SU-DHL-6 (cell line): Measurements from ENCODE around the gene LEF1.

ENCODE experiments used
- H2AFZ ChIP-seq: fragments of 200-600 bp; sonication (generic); 2 replicates; pipeline ENCODE4 v1.6.1; 2014; ENCODE audit warnings: low read depth, mild to moderate bottlenecking, moderate library complexity, mixed read lengths, antibody characterized with exemption, low read length; ENCODE audit not compliant: severe bottlenecking
- H3F3A ChIP-seq: fragments of 200-600 bp; shearing (Covaris generic); 2 replicates; pipeline ENCODE4 v1.6.0; 2016; ENCODE audit warnings: antibody characterized with exemption, mild to moderate bottlenecking; ENCODE audit not compliant: insufficient read depth
- H3K27ac ChIP-seq: fragments of 200-600 bp; sonication (generic); 2 replicates; pipeline ENCODE4 v1.5.1; 2016; ENCODE audit warnings: low read depth, mild to moderate bottlenecking, low read length, moderate library complexity, mixed read lengths
- H3K27me3 ChIP-seq: fragments of 200-600 bp; sonication (generic), shearing (Covaris generic); 2 replicates; pipeline ENCODE4 v1.6.0; 2014; ENCODE audit warnings: mild to moderate bottlenecking, low read length
- H3K36me3 ChIP-seq: fragments of 200-600 bp; sonication (generic); 2 replicates; pipeline ENCODE4 v1.6.1; 2014; ENCODE audit warnings: mild to moderate bottlenecking, low read length, mixed read lengths
- H3K4me2 ChIP-seq: fragments of 300-600, 200-600 bp; shearing (Covaris generic), sonication (generic); 2 replicates; pipeline ENCODE4 v1.6.0; 2014; ENCODE audit warnings: low read length, low read depth, mild to moderate bottlenecking; ENCODE audit not compliant: poor library complexity, severe bottlenecking
- H3K4me3 ChIP-seq: fragments of 200-600 bp; sonication (generic); 2 replicates; pipeline ENCODE4 v1.5.1; 2014; ENCODE audit warnings: antibody characterized with exemption, low read length, mild to moderate bottlenecking, mixed read lengths; ENCODE audit not compliant: insufficient read depth, poor library complexity, severe bottlenecking
- H3K79me2 ChIP-seq: fragments of 200-600 bp; sonication (generic); 2 replicates; pipeline ENCODE4 v1.6.1; 2014; ENCODE audit warnings: mild to moderate bottlenecking, low read length, moderate library complexity; ENCODE audit not compliant: insufficient read depth
- H3K9ac ChIP-seq: fragments of 200-600 bp; sonication (generic); 2 replicates; pipeline ENCODE4 v1.7.0; 2014; ENCODE audit warnings: mild to moderate bottlenecking, low read length
- H3K9me2 ChIP-seq: fragments of 200-600 bp; sonication (generic); replicated peaks from 2 replicates; pipeline ENCODE4 v1.6.1; 2014; ENCODE audit warnings: low read length; ENCODE audit not compliant: insufficient read depth
- H3K9me3 ChIP-seq: fragments of 200-600 bp; sonication (generic); 2 replicates; pipeline ENCODE4 v1.6.1; 2014; ENCODE audit warnings: low read length, mixed read lengths; ENCODE audit not compliant: insufficient read depth
- H4K20me1 ChIP-seq: fragments of 200-600 bp; sonication (generic); 2 replicates; pipeline ENCODE4 v1.6.1; 2014; ENCODE audit warnings: low read depth, mild to moderate bottlenecking, antibody characterized with exemption, low read length, moderate library complexity, mixed read lengths
- CTCF ChIP-seq: fragments of 200-600 bp; sonication (generic); IDR thresholded peaks from one replicate; pipeline ENCODE4 v1.5.1; 2017; ENCODE audit warnings: antibody characterized with exemption, mild to moderate bottlenecking, low read length, moderate library complexity; ENCODE audit not compliant: insufficient read depth, poor library complexity, severe bottlenecking
- EZH2phosphoT487 ChIP-seq: fragments of 200-600 bp; sonication (generic), shearing (Covaris generic); conservative IDR thresholded peaks from 2 replicates; pipeline ENCODE4 v1.6.1; 2018; ENCODE audit warnings: mild to moderate bottlenecking, antibody characterized with exemption, low read length, moderate library complexity, mixed read lengths

The LEF1 gene

GRCh38 chr4:108094923-108095482 lies 73.7 kb downstream of the LEF1 start:
- Histone ChIP-seq H3K27me3 (no peaks in the 10 kb centered on the region), H3K27ac (no peak overlapping the region), H3K9ac (no peak overlapping the region), H3K9me2 (no peaks in the 10 kb centered on the region), H3K79me2 (peaks cover 5% of the 10 kb centered on the region; the same call in 1 of the 2 replicates), H3K4me2 (no peak overlapping the region), H3F3A (no peaks in the 10 kb centered on the region), H3K36me3 (no peaks in the 10 kb centered on the region), H2AFZ (no peak overlapping the region), H3K9me3 (no peaks in the 10 kb centered on the region), H4K20me1 (no peaks in the 10 kb centered on the region), H3K4me3 (no peak overlapping the region)
- no peak for TF ChIP-seq EZH2phosphoT487

- H3K79me2 ChIP-seq = peaks cover 5% of the 10 kb centered on the region; the same call in 1 of the 2 replicates
- H4K20me1 ChIP-seq = no peaks in the 10 kb centered on the region
- no peaks in the 10 kb centered on the region for H3K36me3 ChIP-seq
- no peak overlapping the region for H3K4me3 ChIP-seq
- H3F3A ChIP-seq = no peaks in the 10 kb centered on the region
- no peak for TF ChIP-seq CTCF
- no peak for TF ChIP-seq EZH2phosphoT487
- H3K27ac ChIP-seq = no peak overlapping the region
- H3K9ac ChIP-seq = no peak overlapping the region
- H3K27me3 ChIP-seq = no peaks in the 10 kb centered on the region
- H3K9me2 ChIP-seq = no peaks in the 10 kb centered on the region
- no peaks in the 10 kb centered on the region for H3K9me3 ChIP-seq
- no peak overlapping the region for H2AFZ ChIP-seq
- H3K4me2 ChIP-seq = no peak overlapping the region
Measured at GRCh38 chr4:108094131-108094530, 74.6 kb downstream of the LEF1 start.

- no peak overlapping the region for H3K4me3 ChIP-seq
- H3K27ac ChIP-seq = no peak overlapping the region
- no peak overlapping the region for H2AFZ ChIP-seq
- no peak overlapping the region for H3K9ac ChIP-seq
- no peaks in the 10 kb centered on the region for H3K9me2 ChIP-seq
- H3F3A ChIP-seq = no peaks in the 10 kb centered on the region
- no peaks in the 10 kb centered on the region for H3K36me3 ChIP-seq
- H3K4me2 ChIP-seq = no peak overlapping the region
- H3K27me3 ChIP-seq = no peaks in the 10 kb centered on the region
- peaks cover 5% of the 10 kb centered on the region; the same call in 1 of the 2 replicates for H3K79me2 ChIP-seq
- H4K20me1 ChIP-seq = no peaks in the 10 kb centered on the region
- H3K9me3 ChIP-seq = no peaks in the 10 kb centered on the region
- TF ChIP-seq CTCF = no peak
- no peak for TF ChIP-seq EZH2phosphoT487
Measured at GRCh38 chr4:108092288-108092687, 76.4 kb downstream of the LEF1 start.

GRCh38 chr4:108087293-108087967 lies 81.3 kb downstream of the LEF1 start:
- H3K9ac ChIP-seq = no peak overlapping the region
- no peaks in the 10 kb centered on the region for H3K9me3 ChIP-seq
- TF ChIP-seq EZH2phosphoT487 (no peak), CTCF (no peak)
- no peak overlapping the region for H3K4me3 ChIP-seq
- no peaks in the 10 kb centered on the region for H3K36me3 ChIP-seq
- no peak overlapping the region for H2AFZ ChIP-seq
- no peaks in the 10 kb centered on the region for H3K27me3 ChIP-seq
- H3K4me2 ChIP-seq = no peak overlapping the region
- H4K20me1 ChIP-seq = no peaks in the 10 kb centered on the region
- no peaks in the 10 kb centered on the region for H3F3A ChIP-seq
- H3K79me2 ChIP-seq = no peaks in the 10 kb centered on the region
- H3K27ac ChIP-seq = no peak overlapping the region
- no peaks in the 10 kb centered on the region for H3K9me2 ChIP-seq
